ENCODE data around the gene WDR90. TPM values are rescaled to one million over a fixed set of nuclear protein-coding genes. Genes with fewer than 3 reads are reported as not detected.

The WDR90 gene
- total and polyA plus RNA-seq, 8 donors = 19.9 to 114 (median 30.5) TPM

DNA sequence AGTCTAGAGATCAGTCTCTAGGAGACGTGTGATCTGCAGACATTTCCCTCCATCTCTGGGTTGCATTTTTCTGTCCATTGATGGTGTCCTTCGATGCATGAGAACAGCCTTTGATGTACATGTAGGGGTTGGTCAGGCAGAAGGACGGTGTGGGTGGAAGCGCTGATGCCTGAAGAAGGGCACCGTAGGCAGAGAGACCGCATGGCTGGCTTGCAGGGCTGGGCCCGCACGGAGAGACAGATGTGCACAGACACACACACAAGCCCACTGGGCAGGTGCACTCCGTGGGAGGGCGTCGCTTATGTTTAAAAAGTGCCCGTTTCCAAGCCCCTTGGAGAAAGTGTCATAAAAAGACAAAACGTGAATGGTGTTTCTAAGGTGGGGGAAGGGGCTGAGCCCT, 34.0 kb upstream of the WDR90 start:
- WGBS, 5 donors = 95 to 97% (median 95%) methylated on average over 13 of the region's 13 CpGs
- H3K27me3 ChIP-seq = no peaks in the 10 kb centered on the region
- H3K36me3 ChIP-seq = peaks cover 0 to 34% (median 25%) of the 10 kb centered on the region in 4 donors
- TF ChIP-seq EP300 (IDR thresholded peaks at IDR 0.05) (no peak), POLR2AphosphoS5 (IDR thresholded peaks at IDR 0.05) (no peak), POLR2A (IDR thresholded peaks at IDR 0.05) (no peak), CTCF (IDR thresholded peaks at IDR 0.05) (no peak)
- intact Hi-C loops (cut with DNase I; ENCODE audit: low total_unique reads) = no loop called here
- H3K27ac ChIP-seq = no peak overlapping the region
- no peak overlapping the region for H3K4me3 ChIP-seq
- no peaks in the 10 kb centered on the region for H3K9me3 ChIP-seq
- DNase-seq = no peak
- H3K4me1 ChIP-seq = peaks cover 0 to 21% (median 18%) of the 10 kb centered on the region in 4 donors

DNA sequence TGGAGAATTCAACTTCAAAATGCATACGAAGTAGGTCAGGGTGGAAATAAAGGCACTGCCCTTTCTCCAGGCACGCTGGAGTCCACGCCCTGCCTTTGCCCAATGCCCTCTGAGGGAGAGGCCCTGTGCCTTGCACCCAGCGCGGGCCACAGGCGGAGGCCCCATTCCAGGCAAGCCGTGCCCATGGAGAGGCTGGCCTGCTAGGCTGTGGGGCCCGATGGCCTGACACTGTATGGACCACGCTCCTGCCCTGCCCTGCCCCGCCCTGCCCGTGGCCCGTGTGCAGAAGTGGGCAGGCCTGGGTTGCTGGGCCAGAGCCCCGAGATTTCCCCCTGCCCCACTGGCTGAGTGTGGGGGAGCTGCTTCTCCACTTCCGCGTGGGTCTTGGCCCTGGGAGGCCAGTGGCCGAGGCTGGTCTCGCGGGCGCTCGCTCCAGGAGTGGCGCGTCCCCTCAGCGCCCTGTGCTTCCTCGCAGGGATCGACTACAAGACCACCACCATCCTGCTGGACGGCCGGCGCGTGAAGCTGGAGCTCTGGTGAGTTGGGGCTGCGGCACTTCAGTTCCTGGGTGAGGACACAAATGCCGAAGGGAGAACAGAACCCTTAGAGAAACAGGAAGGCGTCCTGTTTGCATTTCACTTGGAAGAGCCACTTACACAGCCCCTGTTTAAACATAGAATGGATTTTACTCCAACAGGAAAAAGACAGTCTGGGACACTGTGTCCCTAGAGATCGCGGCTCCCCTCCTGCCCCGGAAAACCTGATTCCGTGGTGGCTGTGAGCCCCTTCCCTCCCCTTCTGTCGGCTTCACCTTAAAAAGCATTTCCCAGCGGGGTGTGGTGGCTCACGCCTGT, 32.2 kb upstream of the WDR90 start:
- no peaks in the 10 kb centered on the region for H3K9me3 ChIP-seq
- no peaks in the 10 kb centered on the region for H3K27me3 ChIP-seq
- peaks cover 11 to 20% (median 18%) of the 10 kb centered on the region in 4 donors for H3K4me1 ChIP-seq
- 80 to 91% (median 85%) methylated on average over 33 to 39 of the region's 39 CpGs for WGBS, 5 donors
- H3K27ac ChIP-seq = peak overlapping the region in 2 of 5 donors; percentile 2 to 56
- H3K4me3 ChIP-seq = no peak overlapping the region
- TF ChIP-seq POLR2AphosphoS5 (IDR thresholded peaks at IDR 0.05) (peak in 1 of 3 donors; percentile 14), EP300 (IDR thresholded peaks at IDR 0.05) (no peak), CTCF (IDR thresholded peaks at IDR 0.05) (no peak)
- peaks cover 0 to 41% (median 29%) of the 10 kb centered on the region in 4 donors for H3K36me3 ChIP-seq
- no peak for DNase-seq
- intact Hi-C loops (cut with DNase I; ENCODE audit: low total_unique reads) = no loop called here

GRCh38 chr16:617855-618254, 31.3 kb upstream of the WDR90 start:
- Histone ChIP-seq H3K4me1 (peaks cover 15 to 26% (median 22%) of the 10 kb centered on the region in 4 donors), H3K36me3 (peaks cover 0 to 41% (median 29%) of the 10 kb centered on the region in 4 donors), H3K27ac (no peak overlapping the region), H3K4me3 (no peak overlapping the region), H3K27me3 (no peaks in the 10 kb centered on the region), H3K9me3 (no peaks in the 10 kb centered on the region)
- intact Hi-C loops (cut with DNase I; ENCODE audit: low total_unique reads) = no loop called here
- no peak for DNase-seq
- 81 to 87% (median 87%) methylated on average over 15 to 16 of the region's 16 CpGs for WGBS, 5 donors
- TF ChIP-seq POLR2AphosphoS5 (IDR thresholded peaks at IDR 0.05) (no peak), POLR2A (IDR thresholded peaks at IDR 0.05) (no peak), CTCF (IDR thresholded peaks at IDR 0.05) (no peak), EP300 (IDR thresholded peaks at IDR 0.05) (no peak)

DNA sequence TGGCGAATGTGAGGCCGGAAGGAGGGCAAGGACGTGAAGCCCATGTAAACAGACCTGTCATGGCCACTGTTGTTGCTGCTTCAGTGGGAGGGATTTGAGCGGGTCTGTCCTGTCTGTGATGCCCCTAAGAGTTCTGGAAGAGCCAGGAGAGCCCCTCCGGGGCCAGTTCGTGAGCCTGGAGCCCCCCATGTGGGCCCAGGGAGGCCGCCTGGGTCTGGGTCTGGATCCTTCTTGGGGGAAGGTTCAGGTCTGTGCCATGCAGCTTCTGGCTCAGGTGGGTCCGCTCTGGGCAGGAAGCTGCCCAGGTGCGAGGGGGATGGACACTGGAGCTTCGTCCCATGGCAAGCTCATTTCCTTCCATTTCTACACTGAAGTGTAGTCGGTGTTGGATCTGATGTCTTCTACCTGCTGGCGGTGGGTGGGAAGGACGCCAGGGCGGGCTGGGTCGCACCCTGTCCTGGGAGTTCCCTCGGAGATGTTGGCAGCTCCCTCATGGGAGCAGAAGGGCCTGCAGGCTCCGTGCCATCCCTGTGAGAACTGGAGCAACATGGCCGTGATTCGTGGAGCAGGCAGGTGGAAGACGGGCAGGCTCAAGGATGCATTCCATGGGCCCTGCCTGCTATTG, 29.6 kb upstream of the WDR90 start:
- whole genome bisulfite sequencing, 5 donors = 86 to 92% (median 91%) methylated on average over 11 to 20 of the region's 20 CpGs
- peaks cover 0 to 36% (median 26%) of the 10 kb centered on the region in 4 donors for H3K36me3 ChIP-seq
- no peak for DNase-seq
- intact Hi-C loops (cut with DNase I; ENCODE audit: low total_unique reads) = no loop called here
- TF ChIP-seq POLR2A (IDR thresholded peaks at IDR 0.05) = no peak
- no peak for TF ChIP-seq EP300 (IDR thresholded peaks at IDR 0.05)
- no peak for TF ChIP-seq POLR2AphosphoS5 (IDR thresholded peaks at IDR 0.05)
- TF ChIP-seq CTCF (IDR thresholded peaks at IDR 0.05) = no peak
- no peak overlapping the region for H3K27ac ChIP-seq
- no peaks in the 10 kb centered on the region for H3K9me3 ChIP-seq
- H3K4me1 ChIP-seq = peaks cover 15 to 26% (median 22%) of the 10 kb centered on the region in 4 donors
- no peaks in the 10 kb centered on the region for H3K27me3 ChIP-seq
- no peak overlapping the region for H3K4me3 ChIP-seq

Data from stomach (tissue), 9 donors.